Activated T-cell treated with anti-CD3 and anti-CD28 coated beads for 1 hour (primary cell): Measurements from ENCODE around the gene TRIM44.
A peak's percentile ranks its signal among the peaks of the same experiment; 100 is the strongest.
"Not testable (repeated sequence)": the region's sequence is repeated elsewhere in the genome, so short reads cannot be mapped to it uniquely, and the experiment has no call there.

Experiments
- DNase-seq: peaks from one replicate; pipeline ENCODE4 v3.0.0-alpha.2; 2020; ENCODE audit warnings: low read depth

TRIM44 gene

GRCh38 chr11:35633827-35634423 is 28.6 kb upstream of the TRIM44 start:
- no peak for DNase-seq

GRCh38 chr11:35635933-35636332 is 26.6 kb upstream of the TRIM44 start:
- no peak for DNase-seq

GRCh38 chr11:35639591-35640179 is 22.9 kb upstream of the TRIM44 start:
- no peak for DNase-seq

- no peak for DNase-seq
These were observed 21.2 kb upstream of the TRIM44 start for GRCh38 chr11:35641171-35641897.

GRCh38 chr11:35641964-35642363 is 20.6 kb upstream of the TRIM44 start:
- no peak for DNase-seq

- DNase-seq = no peak
These were observed 15.0 kb upstream of the TRIM44 start for GRCh38 chr11:35647421-35648093.

- DNase-seq = no peak
These were observed 12.6 kb upstream of the TRIM44 start for GRCh38 chr11:35650006-35650405.

GRCh38 chr11:35650467-35650866 is 12.1 kb upstream of the TRIM44 start:
- DNase-seq = no peak

GRCh38 chr11:35651263-35651662 is 11.3 kb upstream of the TRIM44 start:
- DNase-seq = no peak

- DNase-seq = not testable (repeated sequence)
These were observed 9.8 kb upstream of the TRIM44 start for GRCh38 chr11:35652786-35653185.

- DNase-seq = no peak
These were observed 7.9 kb upstream of the TRIM44 start for GRCh38 chr11:35654711-35655110.

GRCh38 chr11:35655254-35655653 is 7.3 kb upstream of the TRIM44 start:
- DNase-seq = no peak

GRCh38 chr11:35655856-35656255 is 6.7 kb upstream of the TRIM44 start:
- no peak for DNase-seq

GRCh38 chr11:35658020-35658948 is 4.3 kb upstream of the TRIM44 start:
- DNase-seq = no peak

- DNase-seq = no peak
These were observed 1.0 kb upstream of the TRIM44 start for GRCh38 chr11:35661534-35661933.

- DNase-seq = peak; percentile 21
These were observed 420 bp upstream of the TRIM44 start for GRCh38 chr11:35662061-35662648.

- no peak for DNase-seq
These were observed 780 bp downstream of the TRIM44 start for GRCh38 chr11:35663408-35663702.

- DNase-seq = no peak
These were observed 2.4 kb downstream of the TRIM44 start for GRCh38 chr11:35664977-35665441.

GRCh38 chr11:35667257-35667656 is 4.7 kb downstream of the TRIM44 start:
- DNase-seq = no peak

- DNase-seq = not testable (repeated sequence)
These were observed 5.8 kb downstream of the TRIM44 start for GRCh38 chr11:35668350-35668749.

GRCh38 chr11:35671396-35672127 is 9.0 kb downstream of the TRIM44 start:
- no peak for DNase-seq
